RWPE1 (cell line): ENCODE data around the gene VWA7.

Experiments
- CTCF ChIA-PET: fragments of 350-600 bp; sonication (Branson Sonifier 250); formaldehyde crosslinking; extraction: SDS; loops from one replicate; lab custom pipeline; 2021; lab: Yijun Ruan, JAX
- POLR2A ChIA-PET: fragments of 400-600 bp; formaldehyde crosslinking; extraction: SDS; loops from one replicate; lab custom pipeline; 2020; ENCODE audit warnings: antibody characterized with exemption; ENCODE audit not compliant: low non-redundant PET; lab: Yijun Ruan, JAX
- DNase-seq: peaks from one replicate; pipeline ENCODE4 v3.0.0; 2012; ENCODE audit warnings: low spot score
- H3K27ac ChIP-seq: fragments of 450-650 bp; 2 replicates; pipeline ENCODE4 v1.5.1; 2017
- CTCF ChIP-seq: fragments of 450-650 bp; conservative IDR thresholded peaks from 2 replicates; pipeline ENCODE4 v1.5.1; 2017; ENCODE audit warnings: low read depth, mild to moderate bottlenecking

VWA7 gene

GRCh38 chr6:31768363-31769257 lies 8.5 kb downstream of the VWA7 start:
- ChIA-PET POLR2A (no interaction called here), CTCF (interaction anchor here (0.8 to 1.8 kb wide), 5 partner anchors 11 to 76 kb away, joined by 3 to 11 read pairs (median 5); no protein-coding TSS in a partner anchor)
- no peak for DNase-seq
- TF ChIP-seq CTCF, result no peak
- H3K27ac ChIP-seq, result no peak overlapping the region; the same call in 1 of the 2 replicates

GRCh38 chr6:31767096-31767645 lies 10.0 kb downstream of the VWA7 start:
- DNase-seq, result no peak
- TF ChIP-seq CTCF, result no peak
- POLR2A ChIA-PET, result no interaction called here
- CTCF ChIA-PET, result no interaction called here
- peak overlapping the region; percentile 24; the same call in 1 of the 2 replicates for H3K27ac ChIP-seq

GRCh38 chr6:31765910-31766794 lies 11.0 kb downstream of the VWA7 start:
- ChIA-PET CTCF (no interaction called here), POLR2A (no interaction called here)
- no peak for DNase-seq
- no peak overlapping the region for H3K27ac ChIP-seq
- no peak for TF ChIP-seq CTCF

GRCh38 chr6:31765559-31765909 lies 11.6 kb downstream of the VWA7 start:
- no peak for TF ChIP-seq CTCF
- H3K27ac ChIP-seq, result no peak overlapping the region
- CTCF ChIA-PET, result interaction anchor here (0.6 kb wide), 1 partner anchor 185 kb away, joined by 3 read pairs; no protein-coding TSS in a partner anchor
- POLR2A ChIA-PET, result no interaction called here
- DNase-seq, result no peak

- TF ChIP-seq CTCF, result no peak
- CTCF ChIA-PET, result no interaction called here
- H3K27ac ChIP-seq, result peak overlapping the region; percentile 66
- DNase-seq, result no peak
- POLR2A ChIA-PET, result no interaction called here
Measured at GRCh38 chr6:31764198-31764597, 12.9 kb downstream of the VWA7 start.

- H3K27ac ChIP-seq, result peak overlapping the region; percentile 66
- ChIA-PET CTCF (no interaction called here), POLR2A (no interaction called here)
- peak; percentile 58 for DNase-seq
- TF ChIP-seq CTCF, result no peak
Measured at GRCh38 chr6:31763619-31763940, 13.5 kb downstream of the VWA7 start.
